ENCODE data around the gene TAF11L7. TPM values are rescaled to one million over a fixed set of nuclear protein-coding genes. Genes with fewer than 3 reads are reported as not detected.
"Not testable (repeated sequence)": the region's sequence is repeated elsewhere in the genome, so short reads cannot be mapped to it uniquely, and the experiment has no call there.

Gene TAF11L7
- total and polyA plus RNA-seq, 10 of the 15 experiments (the other 5 are each of a cell fraction or from before 2014, with no cell fraction given) = not detected

DNA sequence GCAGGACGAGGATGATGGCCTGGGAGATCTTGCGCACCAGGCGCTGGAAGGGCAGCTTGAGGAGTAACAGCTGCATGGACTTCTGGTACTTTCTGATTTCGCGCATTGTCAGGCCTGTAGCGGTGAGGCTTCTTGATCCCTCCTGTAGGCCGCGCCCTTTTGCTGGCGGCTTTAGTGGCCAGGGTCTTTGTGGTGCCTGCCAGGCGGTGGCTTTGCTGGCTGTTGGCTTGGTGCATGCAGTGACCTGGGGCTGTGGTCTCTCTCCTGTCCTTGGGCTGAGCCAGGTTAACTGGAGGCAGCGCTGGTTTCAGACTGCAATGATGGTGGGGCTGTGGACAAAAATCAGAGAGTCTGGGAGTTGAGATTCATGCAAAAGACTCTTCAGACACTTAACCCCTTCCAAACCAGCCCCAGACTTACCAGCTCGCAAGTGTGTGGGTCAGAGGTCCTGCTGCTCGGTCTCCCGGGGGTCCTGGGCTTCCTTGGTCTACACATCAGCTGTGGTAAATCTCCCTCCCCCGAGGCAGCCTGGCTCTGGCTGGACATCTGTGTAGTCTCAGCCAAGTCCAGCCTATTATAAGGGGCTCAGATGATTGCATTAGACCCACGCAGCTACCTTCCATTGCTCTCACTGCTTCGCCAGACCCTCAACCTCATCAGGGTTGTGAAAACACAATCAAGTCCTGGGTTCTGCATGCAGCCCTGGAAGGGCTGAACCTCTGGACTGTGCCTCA, 29.5 kb upstream of the TAF11L7 start:
- ChIA-PET CTCF (no interaction called here), SMC1A (ENCODE audit: uncharacterized antibody, unreplicated experiment) (no interaction called here), POLR2A (no interaction called here), RAD21 (ENCODE audit: unreplicated experiment) (no interaction called here)
- in situ Hi-C loops (cut with MboI) (no loop called here), intact Hi-C loops (cut with micrococcal nuclease; ENCODE audit: unreplicated experiment) (no loop called here)
- H3K4me2 ChIP-seq (ENCODE audit: control insufficient read depth, insufficient read depth) = no peak overlapping the region
- H3K4me1 ChIP-seq (ENCODE audit: control insufficient read depth, insufficient read depth, low read length) = no peaks in the 10 kb centered on the region
- H3K79me2 ChIP-seq (ENCODE audit: control insufficient read depth, insufficient read depth, low read length) = no peaks in the 10 kb centered on the region
- FAIRE-seq (no peak), ATAC-seq (no peak), DNase-seq (ENCODE audit: low read depth, low spot score) (no peak)
- TF ChIP-seq SMARCA5 (IDR thresholded peaks at IDR 0.05) (no peak), NFYA (IDR thresholded peaks at IDR 0.05; ENCODE audit: borderline replicate concordance, low read depth, low read length) (no peak), NFXL1 (IDR thresholded peaks at IDR 0.05; ENCODE audit: borderline replicate concordance) (no peak), STAT1 (conservative IDR thresholded peaks at IDR 0.05) (no peak), PML (IDR thresholded peaks at IDR 0.05; ENCODE audit: low read length) (no peak), FOXM1 (IDR thresholded peaks at IDR 0.05; ENCODE audit: low read depth, low read length) (no peak), CBX5 (IDR thresholded peaks at IDR 0.05; ENCODE audit: low read depth) (no peak), CHD2 (IDR thresholded peaks at IDR 0.05; ENCODE audit: borderline replicate concordance, low read depth, low read length) (no peak), SRF (IDR thresholded peaks at IDR 0.05; ENCODE audit: low read depth in 2 of 2, low read length in 2 of 2) (no peak), TCF12 (IDR thresholded peaks at IDR 0.05; ENCODE audit: low read depth, low read length) (no peak)
- TF ChIP-seq, protein P1, sequence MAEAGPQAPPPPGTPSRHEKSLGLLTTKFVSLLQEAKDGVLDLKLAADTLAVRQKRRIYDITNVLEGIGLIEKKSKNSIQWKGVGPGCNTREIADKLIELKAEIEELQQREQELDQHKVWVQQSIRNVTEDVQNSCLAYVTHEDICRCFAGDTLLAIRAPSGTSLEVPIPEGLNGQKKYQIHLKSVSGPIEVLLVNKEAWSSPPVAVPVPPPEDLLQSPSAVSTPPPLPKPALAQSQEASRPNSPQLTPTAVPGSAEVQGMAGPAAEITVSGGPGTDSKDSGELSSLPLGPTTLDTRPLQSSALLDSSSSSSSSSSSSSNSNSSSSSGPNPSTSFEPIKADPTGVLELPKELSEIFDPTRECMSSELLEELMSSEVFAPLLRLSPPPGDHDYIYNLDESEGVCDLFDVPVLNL (IDR thresholded peaks at IDR 0.05; ENCODE audit: low read depth, low read length) = no peak
- H3K9ac ChIP-seq (ENCODE audit: control insufficient read depth, insufficient read depth, low read length) = no peak overlapping the region
- H3K36me3 ChIP-seq (ENCODE audit: control insufficient read depth in 2 of 2, insufficient read depth in 2 of 2, low read length in 1 of 2) = no peaks in the 10 kb centered on the region
- WGBS (ENCODE audit: insufficient coverage, insufficient replicate concordance, low lambda C conversion rate, missing lambda C conversion rate) = 57% methylated on average over 17 of the region's 17 CpGs
- no TSS peak for BruUV-seq (replicated peaks)
- no peak overlapping the region for H3K4me3 ChIP-seq
- H4K20me1 ChIP-seq (ENCODE audit: control insufficient read depth, insufficient read depth) = no peaks in the 10 kb centered on the region
- no peak overlapping the region for H3K27ac ChIP-seq (ENCODE audit: control insufficient read depth, insufficient read depth)
- H2AFZ ChIP-seq (ENCODE audit: control insufficient read depth, low read depth, low read length) = no peak overlapping the region
- no peaks in the 10 kb centered on the region for H3K27me3 ChIP-seq (replicated peaks in 1 of 2; ENCODE audit: control insufficient read depth in 2 of 2, insufficient read depth in 2 of 2, low read length in 1 of 2)
- no peaks in the 10 kb centered on the region for H3K9me3 ChIP-seq (replicated peaks; ENCODE audit: control insufficient read depth, insufficient read depth, low read length)

DNA sequence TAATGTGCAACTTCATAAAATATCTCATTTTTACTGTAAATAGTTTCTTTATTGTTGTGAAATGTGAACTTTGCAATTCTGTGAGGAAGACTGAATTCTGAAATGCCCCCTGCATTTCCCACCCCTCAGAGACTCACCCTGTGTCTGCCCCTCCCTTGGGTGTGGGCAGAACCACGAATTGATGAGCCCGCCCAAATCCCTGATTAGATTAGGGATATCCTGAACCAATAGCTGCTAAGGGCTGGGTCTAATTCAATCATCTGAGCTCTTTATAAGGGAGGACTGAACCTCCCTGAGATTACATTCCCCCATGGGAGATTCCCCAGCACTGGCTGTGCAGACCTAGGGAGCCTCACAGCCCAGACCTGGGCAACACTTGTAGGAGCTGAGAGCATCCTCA, 24.5 kb upstream of the TAF11L7 start, which contains the start of gene TAF11L12:
TAF11L12 (plus strand) TSS at position 301 of the 400 bp plus-strand sequence.
- POLR2A ChIA-PET; H3K79me2 ChIP-seq (ENCODE audit: control insufficient read depth, insufficient read depth, low read length); in situ Hi-C loops (cut with MboI); H3K36me3 ChIP-seq (ENCODE audit: control insufficient read depth in 2 of 2, insufficient read depth in 2 of 2, low read length in 1 of 2); DNase-seq (ENCODE audit: low read depth, low spot score); SMC1A ChIA-PET (ENCODE audit: uncharacterized antibody, unreplicated experiment); H3K4me2 ChIP-seq (ENCODE audit: control insufficient read depth, insufficient read depth); H4K20me1 ChIP-seq (ENCODE audit: control insufficient read depth, insufficient read depth); H3K27me3 ChIP-seq (replicated peaks in 1 of 2; ENCODE audit: control insufficient read depth in 2 of 2, insufficient read depth in 2 of 2, low read length in 1 of 2); H3K4me3 ChIP-seq; H3K27ac ChIP-seq (ENCODE audit: control insufficient read depth, insufficient read depth); H3K4me1 ChIP-seq (ENCODE audit: control insufficient read depth, insufficient read depth, low read length); BruUV-seq (replicated peaks); FAIRE-seq; ATAC-seq; H3K9ac ChIP-seq (ENCODE audit: control insufficient read depth, insufficient read depth, low read length); H2AFZ ChIP-seq (ENCODE audit: control insufficient read depth, low read depth, low read length); intact Hi-C loops (cut with micrococcal nuclease; ENCODE audit: unreplicated experiment); H3K9me3 ChIP-seq (replicated peaks; ENCODE audit: control insufficient read depth, insufficient read depth, low read length): not testable (repeated sequence)
- WGBS (ENCODE audit: insufficient coverage, insufficient replicate concordance, low lambda C conversion rate, missing lambda C conversion rate) = 38% methylated on average over 2 of the region's 2 CpGs
- RAD21 ChIA-PET (ENCODE audit: unreplicated experiment) = interaction anchor here (1.6 kb wide), 1 partner anchor 394 kb away, joined by 3 read pairs; no protein-coding TSS in a partner anchor
- CTCF ChIA-PET = interaction anchor here (0.6 kb wide), 1 partner anchor 394 kb away, joined by 3 read pairs; no protein-coding TSS in a partner anchor

DNA sequence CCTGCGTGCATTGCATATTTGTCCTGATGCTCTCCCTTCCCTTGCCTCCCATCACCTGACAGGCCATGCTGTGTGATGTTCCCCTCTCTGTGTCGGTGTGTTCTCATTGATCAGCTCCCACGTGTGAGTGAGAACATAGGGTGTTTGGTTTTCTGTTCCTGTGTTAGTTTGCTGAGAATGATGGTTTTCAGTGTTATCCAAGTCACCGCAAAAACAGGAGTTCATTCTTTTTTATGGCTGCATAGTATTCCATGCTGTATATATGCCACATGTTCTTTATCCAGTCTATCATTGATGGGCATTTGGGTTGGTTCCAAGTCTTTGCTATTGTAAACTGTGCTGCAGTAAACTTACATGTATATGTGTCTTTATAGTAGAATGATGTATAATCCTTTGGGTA, 21.9 kb upstream of the TAF11L7 start:
- H3K36me3 ChIP-seq (ENCODE audit: control insufficient read depth in 2 of 2, insufficient read depth in 2 of 2, low read length in 1 of 2); in situ Hi-C loops (cut with MboI); H3K79me2 ChIP-seq (ENCODE audit: control insufficient read depth, insufficient read depth, low read length); H3K4me2 ChIP-seq (ENCODE audit: control insufficient read depth, insufficient read depth); H3K4me3 ChIP-seq; ATAC-seq; intact Hi-C loops (cut with micrococcal nuclease; ENCODE audit: unreplicated experiment); FAIRE-seq; DNase-seq (ENCODE audit: low read depth, low spot score); SMC1A ChIA-PET (ENCODE audit: uncharacterized antibody, unreplicated experiment); H3K27me3 ChIP-seq (replicated peaks in 1 of 2; ENCODE audit: control insufficient read depth in 2 of 2, insufficient read depth in 2 of 2, low read length in 1 of 2); BruUV-seq (replicated peaks); H2AFZ ChIP-seq (ENCODE audit: control insufficient read depth, low read depth, low read length); H3K27ac ChIP-seq (ENCODE audit: control insufficient read depth, insufficient read depth); H3K4me1 ChIP-seq (ENCODE audit: control insufficient read depth, insufficient read depth, low read length); CTCF ChIA-PET; RAD21 ChIA-PET (ENCODE audit: unreplicated experiment); H3K9me3 ChIP-seq (replicated peaks; ENCODE audit: control insufficient read depth, insufficient read depth, low read length); H3K9ac ChIP-seq (ENCODE audit: control insufficient read depth, insufficient read depth, low read length); H4K20me1 ChIP-seq (ENCODE audit: control insufficient read depth, insufficient read depth); POLR2A ChIA-PET: not testable (repeated sequence)
- WGBS (ENCODE audit: insufficient coverage, insufficient replicate concordance, low lambda C conversion rate, missing lambda C conversion rate) = 51% methylated on average over 4 of the region's 4 CpGs

All from GM12878 (cell line).